Amygdala (tissue), 56 donors: ENCODE data around the gene CA7.
A peak's percentile ranks its signal among the peaks of the same experiment; 100 is the strongest.

Source experiments
- DNase-seq, 56 donors: peaks; one replicate each; lab custom pipeline; 2025; lab: John Stamatoyannopoulos, UW

Gene CA7

DNA sequence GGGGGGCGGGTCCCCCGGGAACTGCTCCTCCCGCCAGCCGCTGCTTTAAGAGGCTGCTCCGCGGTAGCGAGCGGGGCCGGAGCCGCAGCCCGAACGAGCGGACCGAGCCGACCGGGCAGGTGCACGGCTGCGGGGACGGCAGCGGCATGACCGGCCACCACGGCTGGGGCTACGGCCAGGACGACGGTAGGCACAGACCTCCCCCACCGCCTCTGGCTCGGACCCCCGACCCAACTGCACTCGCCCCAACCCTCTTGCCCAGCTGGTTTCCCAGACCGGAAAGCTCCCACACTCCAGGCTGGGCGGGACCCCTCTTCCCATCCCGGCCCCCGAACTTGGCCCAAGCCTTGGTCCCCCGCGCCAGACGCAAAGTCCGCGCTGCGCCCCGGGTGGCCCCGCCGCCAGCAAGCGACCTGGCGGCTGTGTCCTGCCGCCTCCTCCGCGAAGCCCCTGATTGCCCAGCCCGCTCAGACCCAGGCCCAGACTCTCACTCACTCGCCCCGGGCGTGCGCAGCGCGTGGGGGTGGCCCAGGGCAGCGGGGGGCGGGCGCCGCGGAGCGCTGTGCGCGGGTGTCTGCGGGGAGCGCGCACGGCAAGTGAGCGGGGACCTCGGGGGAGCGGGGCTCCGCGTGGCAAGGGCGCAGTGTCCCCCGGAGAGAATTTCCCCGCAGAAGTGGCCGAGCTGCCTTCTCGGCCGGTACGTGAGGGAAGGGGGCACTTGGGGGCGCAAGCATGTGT is at the start of gene CA7:
Gene CA7, plus strand, starts transcription at position 73 of the 738 bp plus-strand sequence. Its CDS starts 74 bp downstream, at position 147.
- DNase-seq, result peak in 1 of 56 donors; percentile 15

DNA sequence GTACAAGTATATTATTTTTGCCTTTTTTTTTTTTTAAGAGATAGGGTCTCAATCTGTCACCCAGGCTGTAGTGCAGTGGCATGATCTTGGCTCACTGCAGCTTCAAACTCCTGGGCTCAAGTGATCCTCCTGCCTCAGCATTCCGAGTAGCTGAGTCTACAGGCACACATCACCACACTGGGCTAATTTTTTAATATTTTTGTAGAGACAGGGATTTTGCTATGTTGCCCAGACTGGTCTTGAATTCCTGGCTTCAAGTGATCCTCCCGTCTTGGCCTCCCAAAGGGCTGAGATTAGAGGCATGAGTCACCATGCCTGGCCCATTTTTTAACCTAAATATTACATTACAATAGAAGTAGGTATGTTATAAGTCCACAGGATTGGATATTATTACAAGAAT is 46.1 kb upstream of the CA7 start:
- DNase-seq, result no peak

DNA sequence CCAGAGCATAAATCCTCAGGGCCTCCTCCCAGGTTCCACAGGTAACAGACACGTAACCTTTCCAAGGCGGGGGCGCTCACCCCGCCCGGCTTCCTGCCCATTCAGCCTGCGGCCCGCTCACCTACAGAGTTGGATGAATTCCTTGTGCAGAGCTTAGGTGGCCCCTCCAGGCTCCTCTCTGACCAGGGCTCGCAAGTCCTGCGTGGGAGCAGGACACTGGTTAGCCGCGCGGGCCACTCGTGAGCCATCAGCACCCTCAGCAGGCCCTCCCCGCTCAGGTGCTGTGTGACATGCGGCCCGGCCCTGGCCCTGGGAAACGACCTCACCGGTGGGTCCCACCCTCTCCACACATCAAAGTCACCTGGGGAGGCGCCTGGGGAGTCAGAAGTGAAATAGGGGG is 43.4 kb upstream of the CA7 start:
- no peak for DNase-seq

- DNase-seq, result no peak
Measured at GRCh38 chr16:66801320-66802105, 42.7 kb upstream of the CA7 start, which contains the start of gene TERB1. Gene TERB1 (minus strand): TSS chr16:66801584. CDS start chr16:66796798, 4,786 bp downstream.

DNA sequence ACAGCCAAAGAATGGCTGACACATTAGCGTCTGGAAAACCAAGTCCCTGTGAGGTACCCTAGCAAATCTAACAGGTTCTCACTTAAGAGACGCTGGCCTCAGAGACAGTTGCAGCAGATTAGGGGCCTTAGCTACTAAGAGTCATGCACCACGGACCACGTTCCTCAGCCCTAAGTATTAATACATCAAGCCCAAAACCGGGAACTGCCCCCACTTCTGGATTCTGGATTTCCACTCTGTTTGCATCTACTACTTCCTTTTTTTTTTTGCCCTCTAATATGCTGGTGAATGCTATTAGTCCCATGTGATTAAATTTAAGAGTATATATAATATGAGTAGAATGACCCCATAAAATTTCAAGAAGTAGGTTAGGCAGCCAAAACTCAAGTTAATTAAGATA is 42.1 kb upstream of the CA7 start:
- DNase-seq, result no peak

GRCh38 chr16:66809765-66810164 is 34.4 kb upstream of the CA7 start:
- DNase-seq, result no peak

DNA sequence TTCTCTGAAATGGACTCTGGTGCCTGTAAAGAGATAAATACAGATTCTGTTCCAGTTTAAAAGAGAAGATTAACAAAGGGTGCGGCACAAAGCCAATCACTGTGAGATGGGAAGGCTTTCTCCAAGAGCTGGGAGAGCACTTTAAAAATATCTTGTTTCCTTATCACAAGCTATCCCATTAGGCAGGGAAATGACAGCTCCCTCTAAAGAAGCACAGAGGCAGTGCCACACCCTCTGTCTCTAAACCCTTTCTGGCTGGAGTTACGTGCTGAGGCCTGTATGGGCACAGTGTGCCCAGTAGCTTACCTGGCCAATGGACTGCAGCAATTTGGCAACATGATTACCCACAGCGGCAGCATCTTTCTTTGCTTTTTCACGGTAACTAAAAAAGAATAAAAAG is 33.8 kb upstream of the CA7 start:
- DNase-seq, result no peak

- no peak for DNase-seq
Measured at GRCh38 chr16:66811043-66811442, 33.2 kb upstream of the CA7 start.

GRCh38 chr16:66814734-66815133 is 29.5 kb upstream of the CA7 start:
- DNase-seq, result no peak

DNA sequence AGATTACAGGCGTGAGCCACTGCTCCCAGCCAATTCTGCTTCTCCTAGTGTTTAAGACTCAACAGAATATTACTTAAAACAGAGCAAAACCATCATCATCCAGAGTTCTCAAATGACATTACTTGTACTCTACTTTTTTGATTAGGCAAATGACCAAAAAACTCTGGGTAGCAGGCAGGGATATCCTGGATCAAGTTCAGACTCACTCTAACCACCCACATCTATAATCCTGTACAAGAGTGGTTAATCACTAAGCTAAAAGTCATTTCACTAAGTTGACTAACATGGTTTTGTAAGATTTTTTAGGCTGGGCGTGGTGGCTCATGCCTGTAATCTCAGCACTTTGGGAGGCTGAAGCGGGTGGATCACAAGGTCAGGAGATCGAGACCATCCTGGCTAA is 20.2 kb upstream of the CA7 start:
- DNase-seq, result no peak

- peak in 52 of 56 donors; percentile 12 to 90 (median 66) for DNase-seq
Measured at GRCh38 chr16:66830422-66831404, 13.5 kb upstream of the CA7 start, which contains the start of gene NAE1. Gene NAE1 (minus strand): TSS chr16:66830976. CDS start chr16:66830899, 77 bp downstream.

GRCh38 chr16:66832190-66832589 is 12.0 kb upstream of the CA7 start:
- no peak for DNase-seq

DNA sequence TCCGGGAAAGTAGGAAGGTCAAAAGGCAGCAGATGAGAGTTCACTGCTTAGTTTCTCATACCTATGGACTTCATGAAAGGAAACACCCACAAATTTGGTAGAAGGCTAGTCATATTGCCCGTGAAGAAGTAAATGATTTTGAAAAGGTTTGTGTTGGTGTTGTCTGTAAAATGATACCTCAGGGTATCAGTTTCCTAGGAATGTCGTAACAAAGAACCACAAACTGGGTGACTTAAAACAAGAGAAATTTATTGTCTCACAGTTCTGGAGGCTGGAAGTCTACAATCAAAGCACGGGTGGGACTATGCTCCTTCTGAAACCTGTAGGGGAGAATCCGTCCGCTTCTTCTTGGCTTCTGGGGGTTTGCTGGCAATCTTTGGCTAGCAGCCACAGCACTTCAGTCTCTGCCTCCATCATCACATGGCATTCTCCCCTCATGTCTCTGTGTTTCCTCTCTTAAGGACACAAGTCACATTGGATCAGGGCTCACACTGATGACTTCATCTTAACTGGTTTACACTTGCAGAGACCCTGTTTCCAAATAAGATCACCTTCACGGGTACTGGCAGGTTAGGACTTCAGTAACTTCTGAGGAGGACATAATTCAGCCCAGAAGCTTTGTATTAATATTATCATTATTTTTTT is 11.4 kb upstream of the CA7 start:
- DNase-seq, result no peak

DNA sequence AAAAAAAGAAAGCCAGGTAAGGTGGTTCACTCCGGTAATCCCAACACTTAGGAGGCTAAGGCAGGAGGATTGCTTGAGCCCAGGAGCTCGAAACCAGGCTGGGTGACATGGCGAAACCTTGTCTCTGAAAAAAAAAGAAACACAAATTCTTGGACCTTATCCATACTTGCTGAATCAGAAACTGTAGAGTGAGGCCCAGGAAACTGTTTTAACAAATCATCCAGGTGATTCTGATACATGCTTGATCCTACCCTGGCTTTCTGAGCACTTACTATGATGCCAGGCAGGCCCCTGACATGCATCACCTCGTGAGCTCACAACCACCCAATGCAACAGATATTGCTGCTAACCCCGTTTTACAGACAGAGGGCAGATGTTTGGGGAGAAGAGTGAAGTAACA is 9.5 kb upstream of the CA7 start:
- no peak for DNase-seq

DNA sequence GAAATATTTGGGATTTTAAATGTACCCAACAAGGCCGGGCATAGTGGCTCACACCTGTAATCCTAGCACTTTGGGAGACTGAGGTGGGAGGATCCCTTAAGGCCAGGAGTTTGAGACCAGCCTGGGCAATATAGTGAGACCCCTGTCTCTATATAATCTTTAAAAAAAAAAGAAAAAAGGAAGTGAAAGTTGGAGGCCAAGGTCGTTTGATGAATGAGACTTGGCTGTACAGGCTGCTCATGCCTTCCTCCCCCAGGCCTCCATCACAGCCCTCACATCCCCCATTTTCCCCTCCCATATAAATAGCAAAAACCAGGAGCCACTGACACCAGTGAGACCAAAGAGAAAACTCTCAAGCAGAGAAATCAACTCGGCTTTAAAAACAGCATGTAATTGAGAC is 3.3 kb upstream of the CA7 start:
- DNase-seq, result no peak

GRCh38 chr16:66841366-66841765 is 2.8 kb upstream of the CA7 start:
- DNase-seq, result no peak

GRCh38 chr16:66842765-66843164 is 1.4 kb upstream of the CA7 start:
- peak in 2 of 56 donors; percentile 2 to 10 for DNase-seq

- no peak for DNase-seq
Measured at GRCh38 chr16:66843191-66843590, 1.0 kb upstream of the CA7 start.

DNA sequence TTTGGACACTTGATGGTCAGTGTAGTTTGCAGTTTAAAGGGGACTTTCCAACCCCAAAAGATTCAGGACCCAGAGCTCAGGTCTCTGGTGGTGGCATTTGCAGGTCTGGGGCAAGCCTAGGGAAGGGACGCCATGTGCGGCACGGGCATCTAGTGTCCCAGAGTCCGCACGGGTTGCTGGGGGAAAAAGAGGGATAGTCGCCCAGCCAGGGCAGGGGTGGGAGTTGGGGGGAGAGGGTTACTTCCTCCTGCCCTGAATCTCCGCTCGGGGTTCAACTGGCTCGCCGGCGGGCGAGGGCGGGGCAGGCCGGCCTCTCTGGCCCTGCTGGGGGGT is 239 bp upstream of the CA7 start:
- no peak for DNase-seq

- DNase-seq, result no peak
Measured at GRCh38 chr16:66845080-66845410, 831 bp downstream of the CA7 start.
